ENCODE measurements around the gene OLAH.

DNA sequence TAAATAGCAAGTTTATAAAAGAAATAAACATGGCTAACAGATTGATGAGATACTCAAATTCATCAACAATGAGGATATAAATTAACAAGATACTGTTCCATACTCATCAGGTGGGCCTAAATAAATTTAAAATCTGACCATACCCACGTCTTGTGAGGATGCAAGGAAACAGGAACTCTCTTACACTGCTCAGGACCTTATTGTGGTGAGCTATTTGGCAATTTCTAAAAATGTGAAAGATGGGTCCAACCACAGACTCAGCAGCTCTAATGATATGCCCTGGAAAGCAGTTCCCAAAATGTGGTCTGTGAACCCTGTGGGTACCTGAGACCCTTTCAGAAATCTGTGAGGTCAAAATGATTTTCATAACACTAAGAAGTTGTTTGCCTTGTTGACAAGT, 74.9 kb downstream of the OLAH start:
- TF ChIP-seq SP2 (tag by site-specific recombination; IDR thresholded peaks at IDR 0.05): no peak
- TF ChIP-seq, protein P1, sequence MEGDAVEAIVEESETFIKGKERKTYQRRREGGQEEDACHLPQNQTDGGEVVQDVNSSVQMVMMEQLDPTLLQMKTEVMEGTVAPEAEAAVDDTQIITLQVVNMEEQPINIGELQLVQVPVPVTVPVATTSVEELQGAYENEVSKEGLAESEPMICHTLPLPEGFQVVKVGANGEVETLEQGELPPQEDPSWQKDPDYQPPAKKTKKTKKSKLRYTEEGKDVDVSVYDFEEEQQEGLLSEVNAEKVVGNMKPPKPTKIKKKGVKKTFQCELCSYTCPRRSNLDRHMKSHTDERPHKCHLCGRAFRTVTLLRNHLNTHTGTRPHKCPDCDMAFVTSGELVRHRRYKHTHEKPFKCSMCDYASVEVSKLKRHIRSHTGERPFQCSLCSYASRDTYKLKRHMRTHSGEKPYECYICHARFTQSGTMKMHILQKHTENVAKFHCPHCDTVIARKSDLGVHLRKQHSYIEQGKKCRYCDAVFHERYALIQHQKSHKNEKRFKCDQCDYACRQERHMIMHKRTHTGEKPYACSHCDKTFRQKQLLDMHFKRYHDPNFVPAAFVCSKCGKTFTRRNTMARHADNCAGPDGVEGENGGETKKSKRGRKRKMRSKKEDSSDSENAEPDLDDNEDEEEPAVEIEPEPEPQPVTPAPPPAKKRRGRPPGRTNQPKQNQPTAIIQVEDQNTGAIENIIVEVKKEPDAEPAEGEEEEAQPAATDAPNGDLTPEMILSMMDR (tag by site-specific recombination; IDR thresholded peaks at IDR 0.05): no peak
- TF ChIP-seq, protein P2, sequence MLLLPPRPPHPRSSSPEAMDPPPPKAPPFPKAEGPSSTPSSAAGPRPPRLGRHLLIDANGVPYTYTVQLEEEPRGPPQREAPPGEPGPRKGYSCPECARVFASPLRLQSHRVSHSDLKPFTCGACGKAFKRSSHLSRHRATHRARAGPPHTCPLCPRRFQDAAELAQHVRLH (tag by site-specific recombination; IDR thresholded peaks at IDR 0.05): no peak
- no peak for TF ChIP-seq ZNF747 (tag by site-specific recombination; IDR thresholded peaks at IDR 0.05)
- TF ChIP-seq ZNF843 (tag by site-specific recombination; IDR thresholded peaks at IDR 0.05): no peak
- TF ChIP-seq ZNF350 (tag by site-specific recombination; IDR thresholded peaks at IDR 0.05): no peak
- no peak for TF ChIP-seq ZNF341 (tag by site-specific recombination; IDR thresholded peaks at IDR 0.05; ENCODE audit: low read depth)
- TF ChIP-seq, protein P3, sequence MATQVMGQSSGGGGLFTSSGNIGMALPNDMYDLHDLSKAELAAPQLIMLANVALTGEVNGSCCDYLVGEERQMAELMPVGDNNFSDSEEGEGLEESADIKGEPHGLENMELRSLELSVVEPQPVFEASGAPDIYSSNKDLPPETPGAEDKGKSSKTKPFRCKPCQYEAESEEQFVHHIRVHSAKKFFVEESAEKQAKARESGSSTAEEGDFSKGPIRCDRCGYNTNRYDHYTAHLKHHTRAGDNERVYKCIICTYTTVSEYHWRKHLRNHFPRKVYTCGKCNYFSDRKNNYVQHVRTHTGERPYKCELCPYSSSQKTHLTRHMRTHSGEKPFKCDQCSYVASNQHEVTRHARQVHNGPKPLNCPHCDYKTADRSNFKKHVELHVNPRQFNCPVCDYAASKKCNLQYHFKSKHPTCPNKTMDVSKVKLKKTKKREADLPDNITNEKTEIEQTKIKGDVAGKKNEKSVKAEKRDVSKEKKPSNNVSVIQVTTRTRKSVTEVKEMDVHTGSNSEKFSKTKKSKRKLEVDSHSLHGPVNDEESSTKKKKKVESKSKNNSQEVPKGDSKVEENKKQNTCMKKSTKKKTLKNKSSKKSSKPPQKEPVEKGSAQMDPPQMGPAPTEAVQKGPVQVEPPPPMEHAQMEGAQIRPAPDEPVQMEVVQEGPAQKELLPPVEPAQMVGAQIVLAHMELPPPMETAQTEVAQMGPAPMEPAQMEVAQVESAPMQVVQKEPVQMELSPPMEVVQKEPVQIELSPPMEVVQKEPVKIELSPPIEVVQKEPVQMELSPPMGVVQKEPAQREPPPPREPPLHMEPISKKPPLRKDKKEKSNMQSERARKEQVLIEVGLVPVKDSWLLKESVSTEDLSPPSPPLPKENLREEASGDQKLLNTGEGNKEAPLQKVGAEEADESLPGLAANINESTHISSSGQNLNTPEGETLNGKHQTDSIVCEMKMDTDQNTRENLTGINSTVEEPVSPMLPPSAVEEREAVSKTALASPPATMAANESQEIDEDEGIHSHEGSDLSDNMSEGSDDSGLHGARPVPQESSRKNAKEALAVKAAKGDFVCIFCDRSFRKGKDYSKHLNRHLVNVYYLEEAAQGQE (tag by site-specific recombination; IDR thresholded peaks at IDR 0.05): no peak
- TF ChIP-seq, protein P4, sequence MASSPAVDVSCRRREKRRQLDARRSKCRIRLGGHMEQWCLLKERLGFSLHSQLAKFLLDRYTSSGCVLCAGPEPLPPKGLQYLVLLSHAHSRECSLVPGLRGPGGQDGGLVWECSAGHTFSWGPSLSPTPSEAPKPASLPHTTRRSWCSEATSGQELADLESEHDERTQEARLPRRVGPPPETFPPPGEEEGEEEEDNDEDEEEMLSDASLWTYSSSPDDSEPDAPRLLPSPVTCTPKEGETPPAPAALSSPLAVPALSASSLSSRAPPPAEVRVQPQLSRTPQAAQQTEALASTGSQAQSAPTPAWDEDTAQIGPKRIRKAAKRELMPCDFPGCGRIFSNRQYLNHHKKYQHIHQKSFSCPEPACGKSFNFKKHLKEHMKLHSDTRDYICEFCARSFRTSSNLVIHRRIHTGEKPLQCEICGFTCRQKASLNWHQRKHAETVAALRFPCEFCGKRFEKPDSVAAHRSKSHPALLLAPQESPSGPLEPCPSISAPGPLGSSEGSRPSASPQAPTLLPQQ (tag by site-specific recombination; IDR thresholded peaks at IDR 0.05): no peak
- no peak for TF ChIP-seq ZEB2 (tag by site-specific recombination; IDR thresholded peaks at IDR 0.05)
- TF ChIP-seq, protein P5, sequence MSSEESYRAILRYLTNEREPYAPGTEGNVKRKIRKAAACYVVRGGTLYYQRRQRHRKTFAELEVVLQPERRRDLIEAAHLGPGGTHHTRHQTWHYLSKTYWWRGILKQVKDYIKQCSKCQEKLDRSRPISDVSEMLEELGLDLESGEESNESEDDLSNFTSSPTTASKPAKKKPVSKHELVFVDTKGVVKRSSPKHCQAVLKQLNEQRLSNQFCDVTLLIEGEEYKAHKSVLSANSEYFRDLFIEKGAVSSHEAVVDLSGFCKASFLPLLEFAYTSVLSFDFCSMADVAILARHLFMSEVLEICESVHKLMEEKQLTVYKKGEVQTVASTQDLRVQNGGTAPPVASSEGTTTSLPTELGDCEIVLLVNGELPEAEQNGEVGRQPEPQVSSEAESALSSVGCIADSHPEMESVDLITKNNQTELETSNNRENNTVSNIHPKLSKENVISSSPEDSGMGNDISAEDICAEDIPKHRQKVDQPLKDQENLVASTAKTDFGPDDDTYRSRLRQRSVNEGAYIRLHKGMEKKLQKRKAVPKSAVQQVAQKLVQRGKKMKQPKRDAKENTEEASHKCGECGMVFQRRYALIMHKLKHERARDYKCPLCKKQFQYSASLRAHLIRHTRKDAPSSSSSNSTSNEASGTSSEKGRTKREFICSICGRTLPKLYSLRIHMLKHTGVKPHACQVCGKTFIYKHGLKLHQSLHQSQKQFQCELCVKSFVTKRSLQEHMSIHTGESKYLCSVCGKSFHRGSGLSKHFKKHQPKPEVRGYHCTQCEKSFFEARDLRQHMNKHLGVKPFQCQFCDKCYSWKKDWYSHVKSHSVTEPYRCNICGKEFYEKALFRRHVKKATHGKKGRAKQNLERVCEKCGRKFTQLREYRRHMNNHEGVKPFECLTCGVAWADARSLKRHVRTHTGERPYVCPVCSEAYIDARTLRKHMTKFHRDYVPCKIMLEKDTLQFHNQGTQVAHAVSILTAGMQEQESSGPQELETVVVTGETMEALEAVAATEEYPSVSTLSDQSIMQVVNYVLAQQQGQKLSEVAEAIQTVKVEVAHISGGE (tag by site-specific recombination; conservative IDR thresholded peaks at IDR 0.05; ENCODE audit: low read depth): no peak
- TF ChIP-seq ZNF558 (tag by site-specific recombination; IDR thresholded peaks at IDR 0.05): no peak
- no peak for TF ChIP-seq ZNF423 (tag by site-specific recombination; IDR thresholded peaks at IDR 0.05)
- no peak for TF ChIP-seq ZNF274 (IDR thresholded peaks at IDR 0.05; ENCODE audit: low read length)
- no peak for TF ChIP-seq ZNF274 (tag by site-specific recombination; IDR thresholded peaks at IDR 0.05; ENCODE audit: borderline replicate concordance)
